ENCODE data around the gene SYNJ2BP.

GRCh38 chr14:70392676-70393075 lies 24.2 kb downstream of the SYNJ2BP start:
- TF ChIP-seq CTCF (conservative IDR thresholded peaks at IDR 0.05; ENCODE audit: low read length) (no peak), EZH2phosphoT487 (IDR thresholded peaks at IDR 0.05; ENCODE audit: borderline replicate concordance, low read depth, low read length) (no peak)

All from OCI-LY7 (cell line).